CD4-positive, alpha-beta memory T cell (primary cell): ENCODE results near the gene ZFP36L1. TPM values are rescaled to one million over a fixed set of nuclear protein-coding genes. Genes with fewer than 3 reads are reported as not detected.
A peak's percentile ranks its signal among the peaks of the same experiment; 100 is the strongest.

ENCODE experiments used
- CTCF ChIA-PET: fragments of 350-600 bp; sonication (Branson Sonifier 250); formaldehyde crosslinking; loops from one replicate; lab custom pipeline; 2021; ENCODE audit warnings: inconsistent platforms; ENCODE audit not compliant: partially characterized antibody; lab: Charles Lee
- POLR2A ChIA-PET: fragments of 350-600 bp; sonication (Branson Sonifier 250); formaldehyde crosslinking; loops from one replicate; lab custom pipeline; 2021; ENCODE audit not compliant: partially characterized antibody; lab: Charles Lee
- DNase-seq, 5 donors: peaks; one replicate each; pipeline versions ENCODE4 v3.0.0 to v3.0.0-alpha.2; 2020 to 2022; ENCODE audit warnings: mixed read lengths in 1 of 5
- H3K27ac ChIP-seq: one replicate; pipeline ENCODE4 v1.7.0; 2013; ENCODE audit warnings: low read depth, low read length
- H3K27me3 ChIP-seq: 2 replicates; pipeline ENCODE4 v1.7.0; 2013; ENCODE audit warnings: mild to moderate bottlenecking, low read length, moderate library complexity; ENCODE audit not compliant: insufficient read depth
- H3K36me3 ChIP-seq: 2 replicates; pipeline ENCODE4 v1.7.0; 2013; ENCODE audit warnings: mild to moderate bottlenecking, low read length, moderate library complexity; ENCODE audit not compliant: insufficient read depth
- H3K4me1 ChIP-seq: 2 replicates; pipeline ENCODE4 v1.7.0; 2013; ENCODE audit warnings: mild to moderate bottlenecking, low read length, moderate library complexity; ENCODE audit not compliant: insufficient read depth
- H3K4me3 ChIP-seq, 2 donors: one replicate each; pipeline ENCODE4 v1.7.0; 2013; ENCODE audit warnings: low read length in 2 of 2, mild to moderate bottlenecking in 1 of 2
- H3K9me3 ChIP-seq, 2 donors: one replicate each; pipeline ENCODE4 v1.7.0; 2013; ENCODE audit warnings: low read length in 2 of 2, control low read depth in 1 of 2; ENCODE audit not compliant: control insufficient read depth in 1 of 2
- H3K27ac Mint-ChIP-seq, 7 donors: one replicate each; pipeline ENCODE4 v1.8.0; 2020 to 2021; ENCODE audit warnings: mixed read lengths in 7 of 7, mild to moderate bottlenecking in 6 of 7, inconsistent platforms in 3 of 7, moderate library complexity in 3 of 7
- H3K27me3 Mint-ChIP-seq, 2 donors: one replicate each; pipeline ENCODE4 v1.8.0; 2020 to 2021; ENCODE audit warnings: mixed read lengths in 2 of 2
- H3K36me3 Mint-ChIP-seq, 2 donors: one replicate each; pipeline ENCODE4 v1.8.0; 2020 to 2021; ENCODE audit warnings: mixed read lengths in 2 of 2, inconsistent platforms in 1 of 2, mild to moderate bottlenecking in 1 of 2
- H3K4me1 Mint-ChIP-seq, 4 donors: one replicate each; pipeline ENCODE4 v1.8.0; 2020 to 2021; ENCODE audit warnings: mixed read lengths in 4 of 4, mild to moderate bottlenecking in 1 of 4
- H3K4me3 Mint-ChIP-seq, 8 donors: one replicate each; pipeline ENCODE4 v1.8.0; 2020 to 2021; ENCODE audit warnings: mixed read lengths in 8 of 8, mild to moderate bottlenecking in 7 of 8, moderate library complexity in 6 of 8, inconsistent platforms in 3 of 8
- H3K9me3 Mint-ChIP-seq, 8 donors: one replicate each; pipeline ENCODE4 v1.8.0; 2020 to 2021; ENCODE audit warnings: mixed read lengths in 8 of 8, mild to moderate bottlenecking in 5 of 8, inconsistent platforms in 3 of 8, moderate library complexity in 1 of 8
- intact Hi-C: fragments of 100-400 bp; cut with micrococcal nuclease; formaldehyde crosslinking; loops from one replicate; pipeline ENCODE4 v1.15.1; 2023
- polyA plus RNA-seq, 2 donors: library from polyadenylated mRNA; unstranded; fragments of 300-500 nt; fragmentation: Illumina TruSeq; gene quantifications; one replicate each; pipeline ENCODE4 v1.2.3, GENCODE V29; 2021
- total RNA-seq, 2 experiments: library from RNA; stranded (reverse); gene quantifications; one replicate each; pipeline ENCODE4 v1.2.3, GENCODE V29; 2021

The ZFP36L1 gene
- total and polyA plus RNA-seq, 4 experiments from 2014 or later = 60.3 to 242 (median 177) TPM

- peaks cover 0 to 4% (median under 1%) of the 10 kb centered on the region in 4 donors for H3K4me1 Mint-ChIP-seq
- no peak overlapping the region for H3K4me3 Mint-ChIP-seq
- H3K4me1 ChIP-seq = no peaks in the 10 kb centered on the region
- no peaks in the 10 kb centered on the region for H3K27me3 ChIP-seq
- ChIA-PET POLR2A (interaction anchor here (1.2 kb wide), 1 partner anchor 35 kb away, joined by 3 read pairs; no protein-coding TSS in a partner anchor), CTCF (interaction anchor here (1.0 to 1.2 kb wide), 3 partner anchors 11 to 30 kb away, joined by 3 read pairs; no protein-coding TSS in a partner anchor)
- no peaks in the 10 kb centered on the region for H3K9me3 ChIP-seq
- peaks cover 0 to 2% of the 10 kb centered on the region in 2 donors for H3K27me3 Mint-ChIP-seq
- no peak overlapping the region for H3K4me3 ChIP-seq
- no peaks in the 10 kb centered on the region for H3K9me3 Mint-ChIP-seq
- no peak overlapping the region for H3K27ac ChIP-seq
- H3K27ac Mint-ChIP-seq = no peak overlapping the region
- intact Hi-C loops = no loop called here
- no peaks in the 10 kb centered on the region for H3K36me3 ChIP-seq
- DNase-seq = no peak
- no peaks in the 10 kb centered on the region for H3K36me3 Mint-ChIP-seq
Observed at GRCh38 chr14:68744613-68745012, 48.3 kb downstream of the ZFP36L1 start.

GRCh38 chr14:68741839-68742470, 50.9 kb downstream of the ZFP36L1 start:
- Histone ChIP-seq H3K4me1 (no peaks in the 10 kb centered on the region), H3K27me3 (no peaks in the 10 kb centered on the region), H3K36me3 (no peaks in the 10 kb centered on the region), H3K27ac (no peak overlapping the region), H3K4me3 (no peak overlapping the region), H3K9me3 (no peaks in the 10 kb centered on the region)
- H3K4me1 Mint-ChIP-seq = peaks cover 0 to 9% (median 2%) of the 10 kb centered on the region in 4 donors
- intact Hi-C loops = no loop called here
- H3K9me3 Mint-ChIP-seq = no peaks in the 10 kb centered on the region
- DNase-seq = no peak
- H3K36me3 Mint-ChIP-seq = no peaks in the 10 kb centered on the region
- peak overlapping the region in 1 of 7 donors; percentile 20 for H3K27ac Mint-ChIP-seq
- peaks cover 0 to 2% of the 10 kb centered on the region in 2 donors for H3K27me3 Mint-ChIP-seq
- CTCF ChIA-PET = no interaction called here
- no peak overlapping the region for H3K4me3 Mint-ChIP-seq
- POLR2A ChIA-PET = no interaction called here

GRCh38 chr14:68741477-68741791, 51.4 kb downstream of the ZFP36L1 start:
- POLR2A ChIA-PET = interaction anchor here (1.5 kb wide), 1 partner anchor 44 kb away, joined by 4 read pairs; no protein-coding TSS in a partner anchor
- Mint-ChIP-seq H3K27ac (no peak overlapping the region), H3K4me1 (peaks cover 0 to 11% (median 3%) of the 10 kb centered on the region in 4 donors), H3K27me3 (peaks cover 0 to 2% of the 10 kb centered on the region in 2 donors), H3K36me3 (no peaks in the 10 kb centered on the region), H3K9me3 (no peaks in the 10 kb centered on the region), H3K4me3 (no peak overlapping the region)
- Histone ChIP-seq H3K36me3 (no peaks in the 10 kb centered on the region), H3K4me1 (no peaks in the 10 kb centered on the region), H3K4me3 (no peak overlapping the region), H3K27me3 (no peaks in the 10 kb centered on the region), H3K27ac (no peak overlapping the region), H3K9me3 (no peaks in the 10 kb centered on the region)
- CTCF ChIA-PET = no interaction called here
- intact Hi-C loops = no loop called here
- no peak for DNase-seq

- no peak overlapping the region for H3K27ac Mint-ChIP-seq
- H3K4me1 ChIP-seq = no peaks in the 10 kb centered on the region
- H3K27me3 Mint-ChIP-seq = peaks cover 0 to 2% of the 10 kb centered on the region in 2 donors
- H3K4me3 Mint-ChIP-seq = no peak overlapping the region
- no peaks in the 10 kb centered on the region for H3K9me3 Mint-ChIP-seq
- H3K27ac ChIP-seq = no peak overlapping the region
- intact Hi-C loops = no loop called here
- POLR2A ChIA-PET = interaction anchor here (1.5 kb wide), 1 partner anchor 45 kb away, joined by 4 read pairs; no protein-coding TSS in a partner anchor
- H3K4me3 ChIP-seq = no peak overlapping the region
- H3K36me3 Mint-ChIP-seq = no peaks in the 10 kb centered on the region
- no peaks in the 10 kb centered on the region for H3K9me3 ChIP-seq
- DNase-seq = no peak
- H3K4me1 Mint-ChIP-seq = peaks cover 4 to 16% (median 7%) of the 10 kb centered on the region in 4 donors
- no peaks in the 10 kb centered on the region for H3K27me3 ChIP-seq
- CTCF ChIA-PET = no interaction called here
- no peaks in the 10 kb centered on the region for H3K36me3 ChIP-seq
Observed at GRCh38 chr14:68740788-68741476, 51.9 kb downstream of the ZFP36L1 start.

GRCh38 chr14:68739701-68740100, 53.2 kb downstream of the ZFP36L1 start:
- Histone ChIP-seq H3K36me3 (no peaks in the 10 kb centered on the region), H3K4me1 (peaks cover 11% of the 10 kb centered on the region), H3K27ac (no peak overlapping the region), H3K9me3 (no peaks in the 10 kb centered on the region), H3K4me3 (no peak overlapping the region), H3K27me3 (no peaks in the 10 kb centered on the region)
- Mint-ChIP-seq H3K9me3 (no peaks in the 10 kb centered on the region), H3K4me1 (peaks cover 10 to 25% (median 13%) of the 10 kb centered on the region in 4 donors), H3K36me3 (no peaks in the 10 kb centered on the region), H3K4me3 (no peak overlapping the region), H3K27ac (no peak overlapping the region), H3K27me3 (no peaks in the 10 kb centered on the region)
- intact Hi-C loops = no loop called here
- DNase-seq = no peak
- POLR2A ChIA-PET = interaction anchor here (0.9 kb wide), 1 partner anchor 22 kb away, joined by 3 read pairs; no protein-coding TSS in a partner anchor
- CTCF ChIA-PET = no interaction called here

GRCh38 chr14:68738559-68738958, 54.3 kb downstream of the ZFP36L1 start:
- H3K27ac Mint-ChIP-seq = peak overlapping the region in 2 of 7 donors; percentile 54 to 88
- CTCF ChIA-PET = interaction anchor here (2.0 kb wide), 1 partner anchor 11 kb away, joined by 6 read pairs; no protein-coding TSS in a partner anchor

More at GRCh38 chr14:68738559-68738958, 54.3 kb downstream of the ZFP36L1 start:
- Mint-ChIP-seq H3K36me3 (no peaks in the 10 kb centered on the region), H3K4me3 (no peak overlapping the region), H3K27me3 (no peaks in the 10 kb centered on the region), H3K9me3 (no peaks in the 10 kb centered on the region), H3K4me1 (peaks cover 19 to 36% (median 23%) of the 10 kb centered on the region in 4 donors)
- H3K4me1 ChIP-seq = peaks cover 22% of the 10 kb centered on the region
- no peaks in the 10 kb centered on the region for H3K36me3 ChIP-seq
- H3K9me3 ChIP-seq = no peaks in the 10 kb centered on the region
- DNase-seq = no peak
- no peak overlapping the region for H3K4me3 ChIP-seq
- no peaks in the 10 kb centered on the region for H3K27me3 ChIP-seq
- no peak overlapping the region for H3K27ac ChIP-seq
- intact Hi-C loops = no loop called here
- POLR2A ChIA-PET = no interaction called here
